ENCODE data around the gene AQP5.
A peak's percentile ranks its signal among the peaks of the same experiment; 100 is the strongest.

Gene AQP5

GRCh38 chr12:49945394-49946080 is 16.1 kb upstream of the AQP5 start:
- H4K91ac ChIP-seq (ENCODE audit: low read length): no peak overlapping the region
- no peaks in the 10 kb centered on the region for H3K79me1 ChIP-seq (replicated peaks; ENCODE audit: low read length, poor library complexity, severe bottlenecking)
- no peak overlapping the region for H2BK5ac ChIP-seq (ENCODE audit: low read depth, low read length, poor library complexity, severe bottlenecking)
- DNase-seq: peak; percentile 90
- no peak overlapping the region for H3K27ac ChIP-seq (ENCODE audit: low read length, poor library complexity, severe bottlenecking)
- H2AFZ ChIP-seq (ENCODE audit: low read depth, low read length): no peak overlapping the region
- WGBS: 6% methylated on average over 28 of the region's 28 CpGs
- peak overlapping the region; percentile 79 for H3K9ac ChIP-seq (ENCODE audit: low read length)
- no peak overlapping the region for H3K14ac ChIP-seq (ENCODE audit: low read length in 2 of 2)
- H3K27me3 ChIP-seq (ENCODE audit: control insufficient read depth in 1 of 2, insufficient read depth in 1 of 2, low read length in 2 of 2): peaks cover 4 to 11% of the 10 kb centered on the region in 2 experiments
- no peaks in the 10 kb centered on the region for H3K36me3 ChIP-seq (ENCODE audit: control insufficient read depth in 1 of 2, insufficient read depth in 2 of 2, low read depth in 1 of 2, low read length in 2 of 2)
- H3K4me1 ChIP-seq (ENCODE audit: control insufficient read depth, insufficient read depth, low read depth, low read length): peaks cover 2% of the 10 kb centered on the region
- no peak overlapping the region for H2AK5ac ChIP-seq (ENCODE audit: low read length, severe bottlenecking)
- no peak overlapping the region for H3K4ac ChIP-seq (ENCODE audit: low read depth in 1 of 2, low read length in 2 of 2)
- peak overlapping the region in 1 of 2 experiments; percentile 71 for H3K18ac ChIP-seq (ENCODE audit: low read depth in 1 of 2, low read length in 2 of 2)
- no peaks in the 10 kb centered on the region for H3K9me3 ChIP-seq (ENCODE audit: control insufficient read depth, low read length)
- peak overlapping the region in 1 of 2 experiments; percentile 75 for H3K4me3 ChIP-seq (ENCODE audit: insufficient read depth in 1 of 2, low read depth in 1 of 2, low read length in 2 of 2)
- H3K23ac ChIP-seq (ENCODE audit: low read length in 2 of 2): no peak overlapping the region
- H2BK12ac ChIP-seq (ENCODE audit: low read length in 2 of 2): peak overlapping the region in 1 of 2 experiments; percentile 65
- H4K8ac ChIP-seq (ENCODE audit: low read length): peak overlapping the region; percentile 2
- no peak overlapping the region for H2BK15ac ChIP-seq (ENCODE audit: low read depth, poor library complexity, severe bottlenecking)
- no peak overlapping the region for H2BK120ac ChIP-seq (ENCODE audit: low read depth, low read length)
- H3K4me2 ChIP-seq (ENCODE audit: low read length, poor library complexity, severe bottlenecking): peak overlapping the region; percentile 66

- H2AFZ ChIP-seq (ENCODE audit: low read depth, low read length): no peak overlapping the region
- no peak overlapping the region for H3K4ac ChIP-seq (ENCODE audit: low read depth in 1 of 2, low read length in 2 of 2)
- no peak overlapping the region for H4K91ac ChIP-seq (ENCODE audit: low read length)
- H3K79me1 ChIP-seq (replicated peaks; ENCODE audit: low read length, poor library complexity, severe bottlenecking): no peaks in the 10 kb centered on the region
- H2BK120ac ChIP-seq (ENCODE audit: low read depth, low read length): no peak overlapping the region
- no peak overlapping the region for H2BK5ac ChIP-seq (ENCODE audit: low read depth, low read length, poor library complexity, severe bottlenecking)
- H3K23ac ChIP-seq (ENCODE audit: low read length in 2 of 2): no peak overlapping the region
- WGBS: 75% methylated on average over 9 of the region's 9 CpGs
- H3K36me3 ChIP-seq (ENCODE audit: control insufficient read depth in 1 of 2, insufficient read depth in 2 of 2, low read depth in 1 of 2, low read length in 2 of 2): no peaks in the 10 kb centered on the region
- H3K14ac ChIP-seq (ENCODE audit: low read length in 2 of 2): no peak overlapping the region
- peaks cover 2% of the 10 kb centered on the region for H3K4me1 ChIP-seq (ENCODE audit: control insufficient read depth, insufficient read depth, low read depth, low read length)
- H3K4me2 ChIP-seq (ENCODE audit: low read length, poor library complexity, severe bottlenecking): no peak overlapping the region
- peaks cover 9 to 12% of the 10 kb centered on the region in 2 experiments for H3K27me3 ChIP-seq (ENCODE audit: control insufficient read depth in 1 of 2, insufficient read depth in 1 of 2, low read length in 2 of 2)
- DNase-seq: no peak
- peak overlapping the region; percentile 21 for H4K8ac ChIP-seq (ENCODE audit: low read length)
- H2AK5ac ChIP-seq (ENCODE audit: low read length, severe bottlenecking): no peak overlapping the region
- H2BK15ac ChIP-seq (ENCODE audit: low read depth, poor library complexity, severe bottlenecking): no peak overlapping the region
- H3K9me3 ChIP-seq (ENCODE audit: control insufficient read depth, low read length): no peaks in the 10 kb centered on the region
- no peak overlapping the region for H3K4me3 ChIP-seq (ENCODE audit: insufficient read depth in 1 of 2, low read depth in 1 of 2, low read length in 2 of 2)
- H2BK12ac ChIP-seq (ENCODE audit: low read length in 2 of 2): no peak overlapping the region
- peak overlapping the region; percentile 79 for H3K9ac ChIP-seq (ENCODE audit: low read length)
- no peak overlapping the region for H3K18ac ChIP-seq (ENCODE audit: low read depth in 1 of 2, low read length in 2 of 2)
- H3K27ac ChIP-seq (ENCODE audit: low read length, poor library complexity, severe bottlenecking): no peak overlapping the region
Measured at GRCh38 chr12:49946086-49946485, 15.6 kb upstream of the AQP5 start.

- 61% methylated on average over 3 of the region's 3 CpGs for WGBS
- H3K9me3 ChIP-seq (ENCODE audit: control insufficient read depth, low read length): no peaks in the 10 kb centered on the region
Measured at GRCh38 chr12:49946497-49946896, 15.2 kb upstream of the AQP5 start.

GRCh38 chr12:49947593-49948226 is 14.0 kb upstream of the AQP5 start:
- no peak overlapping the region for H3K4me2 ChIP-seq (ENCODE audit: low read length, poor library complexity, severe bottlenecking)
- 91% methylated on average over 7 of the region's 7 CpGs for WGBS
- H3K36me3 ChIP-seq (ENCODE audit: control insufficient read depth in 1 of 2, insufficient read depth in 2 of 2, low read depth in 1 of 2, low read length in 2 of 2): no peaks in the 10 kb centered on the region

More at GRCh38 chr12:49946497-49946896, 15.2 kb upstream of the AQP5 start:
- H3K14ac ChIP-seq (ENCODE audit: low read length in 2 of 2): no peak overlapping the region
- H3K27ac ChIP-seq (ENCODE audit: low read length, poor library complexity, severe bottlenecking): no peak overlapping the region
- no peak for DNase-seq
- no peak overlapping the region for H3K9ac ChIP-seq (ENCODE audit: low read length)
- H4K8ac ChIP-seq (ENCODE audit: low read length): no peak overlapping the region
- H3K4me3 ChIP-seq (ENCODE audit: insufficient read depth in 1 of 2, low read depth in 1 of 2, low read length in 2 of 2): no peak overlapping the region
- H2BK12ac ChIP-seq (ENCODE audit: low read length in 2 of 2): no peak overlapping the region
- H3K27me3 ChIP-seq (ENCODE audit: control insufficient read depth in 1 of 2, insufficient read depth in 1 of 2, low read length in 2 of 2): peaks cover 13 to 16% of the 10 kb centered on the region in 2 experiments
- H3K4me1 ChIP-seq (ENCODE audit: control insufficient read depth, insufficient read depth, low read depth, low read length): peaks cover 2% of the 10 kb centered on the region
- H2AK5ac ChIP-seq (ENCODE audit: low read length, severe bottlenecking): no peak overlapping the region
- H2AFZ ChIP-seq (ENCODE audit: low read depth, low read length): no peak overlapping the region
- H2BK15ac ChIP-seq (ENCODE audit: low read depth, poor library complexity, severe bottlenecking): no peak overlapping the region
- no peak overlapping the region for H4K91ac ChIP-seq (ENCODE audit: low read length)
- no peak overlapping the region for H3K4me2 ChIP-seq (ENCODE audit: low read length, poor library complexity, severe bottlenecking)
- no peak overlapping the region for H3K18ac ChIP-seq (ENCODE audit: low read depth in 1 of 2, low read length in 2 of 2)
- H3K4ac ChIP-seq (ENCODE audit: low read depth in 1 of 2, low read length in 2 of 2): no peak overlapping the region
- H3K36me3 ChIP-seq (ENCODE audit: control insufficient read depth in 1 of 2, insufficient read depth in 2 of 2, low read depth in 1 of 2, low read length in 2 of 2): no peaks in the 10 kb centered on the region
- no peak overlapping the region for H3K23ac ChIP-seq (ENCODE audit: low read length in 2 of 2)
- no peaks in the 10 kb centered on the region for H3K79me1 ChIP-seq (replicated peaks; ENCODE audit: low read length, poor library complexity, severe bottlenecking)
- no peak overlapping the region for H2BK5ac ChIP-seq (ENCODE audit: low read depth, low read length, poor library complexity, severe bottlenecking)
- no peak overlapping the region for H2BK120ac ChIP-seq (ENCODE audit: low read depth, low read length)

More at GRCh38 chr12:49947593-49948226, 14.0 kb upstream of the AQP5 start:
- Histone ChIP-seq H3K4ac (ENCODE audit: low read depth in 1 of 2, low read length in 2 of 2) (no peak overlapping the region), H3K27ac (ENCODE audit: low read length, poor library complexity, severe bottlenecking) (no peak overlapping the region), H3K14ac (ENCODE audit: low read length in 2 of 2) (no peak overlapping the region), H2AFZ (ENCODE audit: low read depth, low read length) (no peak overlapping the region), H2BK12ac (ENCODE audit: low read length in 2 of 2) (no peak overlapping the region), H4K91ac (ENCODE audit: low read length) (no peak overlapping the region), H2AK5ac (ENCODE audit: low read length, severe bottlenecking) (no peak overlapping the region), H3K9ac (ENCODE audit: low read length) (no peak overlapping the region), H4K8ac (ENCODE audit: low read length) (no peak overlapping the region), H2BK120ac (ENCODE audit: low read depth, low read length) (no peak overlapping the region), H2BK5ac (ENCODE audit: low read depth, low read length, poor library complexity, severe bottlenecking) (no peak overlapping the region), H3K23ac (ENCODE audit: low read length in 2 of 2) (no peak overlapping the region), H3K4me3 (ENCODE audit: insufficient read depth in 1 of 2, low read depth in 1 of 2, low read length in 2 of 2) (no peak overlapping the region), H3K9me3 (ENCODE audit: control insufficient read depth, low read length) (no peaks in the 10 kb centered on the region), H3K4me1 (ENCODE audit: control insufficient read depth, insufficient read depth, low read depth, low read length) (peaks cover 2% of the 10 kb centered on the region), H3K27me3 (ENCODE audit: control insufficient read depth in 1 of 2, insufficient read depth in 1 of 2, low read length in 2 of 2) (peaks cover 24 to 25% of the 10 kb centered on the region in 2 experiments), H2BK15ac (ENCODE audit: low read depth, poor library complexity, severe bottlenecking) (no peak overlapping the region), H3K79me1 (replicated peaks; ENCODE audit: low read length, poor library complexity, severe bottlenecking) (no peaks in the 10 kb centered on the region), H3K18ac (ENCODE audit: low read depth in 1 of 2, low read length in 2 of 2) (no peak overlapping the region)
- DNase-seq: no peak

Measured in mesenchymal stem cell (in vitro differentiated cells and primary cell).